GM13976 (cell line): ENCODE results near the gene PTPMT1.

ENCODE experiments used
- DNase-seq: peaks from one replicate; pipeline ENCODE4 v3.0.0; 2012; ENCODE audit warnings: low spot score
- in situ Hi-C: fragments of 300-500 bp; cut with MboI; formaldehyde crosslinking; loops from one replicate; pipeline ENCODE4 v1.12.0; 2022; ENCODE audit warnings: low sequenced_read_pairs, mixed read lengths, inconsistent platforms; ENCODE audit not compliant: unreplicated experiment
- TF ChIP-seq, protein P1 (sequence below): IDR thresholded peaks from 2 replicates; pipeline ENCODE4 v1.5.1; 2012; ENCODE audit warnings: borderline replicate concordance, mild to moderate bottlenecking; ENCODE audit not compliant: insufficient read depth; ENCODE audit errors: extremely low read depth, missing control alignments, control extremely low read depth

PTPMT1 gene

DNA sequence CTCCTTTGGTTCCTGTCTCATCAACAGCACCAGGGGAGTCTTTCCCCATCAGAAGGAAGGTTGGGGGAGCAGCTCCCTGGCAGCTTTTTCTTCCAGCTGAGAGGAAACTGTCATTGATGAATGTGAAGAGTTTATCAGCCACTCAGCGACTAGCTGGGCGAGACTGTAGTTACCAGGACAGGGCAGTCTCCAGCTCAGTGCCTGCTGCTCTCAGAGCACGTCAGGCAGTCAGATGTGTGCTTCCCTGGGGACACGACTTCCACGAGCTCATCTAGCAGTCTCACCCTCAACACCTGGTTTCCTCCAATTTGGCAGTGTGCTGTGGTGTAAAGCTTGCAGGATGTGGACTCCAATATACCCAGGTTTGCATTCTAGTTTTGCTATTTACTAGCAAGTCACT, 41.3 kb downstream of the PTPMT1 start:
- DNase-seq: no peak
- TF ChIP-seq, protein P1, sequence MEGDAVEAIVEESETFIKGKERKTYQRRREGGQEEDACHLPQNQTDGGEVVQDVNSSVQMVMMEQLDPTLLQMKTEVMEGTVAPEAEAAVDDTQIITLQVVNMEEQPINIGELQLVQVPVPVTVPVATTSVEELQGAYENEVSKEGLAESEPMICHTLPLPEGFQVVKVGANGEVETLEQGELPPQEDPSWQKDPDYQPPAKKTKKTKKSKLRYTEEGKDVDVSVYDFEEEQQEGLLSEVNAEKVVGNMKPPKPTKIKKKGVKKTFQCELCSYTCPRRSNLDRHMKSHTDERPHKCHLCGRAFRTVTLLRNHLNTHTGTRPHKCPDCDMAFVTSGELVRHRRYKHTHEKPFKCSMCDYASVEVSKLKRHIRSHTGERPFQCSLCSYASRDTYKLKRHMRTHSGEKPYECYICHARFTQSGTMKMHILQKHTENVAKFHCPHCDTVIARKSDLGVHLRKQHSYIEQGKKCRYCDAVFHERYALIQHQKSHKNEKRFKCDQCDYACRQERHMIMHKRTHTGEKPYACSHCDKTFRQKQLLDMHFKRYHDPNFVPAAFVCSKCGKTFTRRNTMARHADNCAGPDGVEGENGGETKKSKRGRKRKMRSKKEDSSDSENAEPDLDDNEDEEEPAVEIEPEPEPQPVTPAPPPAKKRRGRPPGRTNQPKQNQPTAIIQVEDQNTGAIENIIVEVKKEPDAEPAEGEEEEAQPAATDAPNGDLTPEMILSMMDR: no peak
- in situ Hi-C loops: no loop called here

DNA sequence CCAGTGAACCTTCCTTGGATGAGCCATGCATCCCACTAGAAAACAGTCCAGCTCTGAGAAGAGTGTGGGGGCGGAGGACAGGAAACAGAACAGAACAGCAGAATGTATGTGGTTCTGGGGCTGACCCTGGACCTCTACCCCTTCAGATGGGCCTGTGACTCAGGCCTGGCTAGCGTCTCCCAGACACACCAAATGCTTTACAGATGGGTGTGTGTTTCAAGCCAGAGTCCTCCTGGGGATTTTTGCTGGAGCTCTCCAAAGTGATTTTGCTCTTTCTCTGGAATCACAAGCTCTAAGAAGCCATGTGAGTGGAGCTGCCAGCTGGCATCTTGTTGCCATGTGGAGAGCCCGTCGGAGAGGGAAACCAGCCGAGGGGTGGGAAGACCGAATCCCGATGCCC, 42.0 kb downstream of the PTPMT1 start:
- in situ Hi-C loops: no loop called here
- no peak for DNase-seq
- TF ChIP-seq, protein P1: no peak

DNA sequence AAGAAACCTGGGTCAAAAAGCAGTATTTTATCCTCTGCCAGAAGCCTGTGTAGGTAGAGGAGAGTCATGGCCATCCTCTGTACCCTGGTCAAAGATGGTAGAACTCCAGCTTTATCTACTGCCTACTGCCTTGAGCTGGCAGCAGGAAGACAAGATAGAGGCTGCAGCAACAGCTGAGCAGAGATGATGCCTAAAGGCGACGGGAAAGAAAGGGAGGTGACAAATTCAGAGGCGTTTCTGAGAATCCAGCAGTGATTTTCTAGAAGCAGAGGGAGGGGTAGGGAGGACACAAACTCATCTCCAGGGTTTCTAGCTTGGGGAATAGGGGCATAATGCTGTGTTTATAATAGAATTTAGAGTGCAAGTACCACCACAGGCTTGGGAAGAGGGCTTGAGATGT, 44.3 kb downstream of the PTPMT1 start:
- TF ChIP-seq, protein P1: no peak
- no peak for DNase-seq
- in situ Hi-C loops: no loop called here

DNA sequence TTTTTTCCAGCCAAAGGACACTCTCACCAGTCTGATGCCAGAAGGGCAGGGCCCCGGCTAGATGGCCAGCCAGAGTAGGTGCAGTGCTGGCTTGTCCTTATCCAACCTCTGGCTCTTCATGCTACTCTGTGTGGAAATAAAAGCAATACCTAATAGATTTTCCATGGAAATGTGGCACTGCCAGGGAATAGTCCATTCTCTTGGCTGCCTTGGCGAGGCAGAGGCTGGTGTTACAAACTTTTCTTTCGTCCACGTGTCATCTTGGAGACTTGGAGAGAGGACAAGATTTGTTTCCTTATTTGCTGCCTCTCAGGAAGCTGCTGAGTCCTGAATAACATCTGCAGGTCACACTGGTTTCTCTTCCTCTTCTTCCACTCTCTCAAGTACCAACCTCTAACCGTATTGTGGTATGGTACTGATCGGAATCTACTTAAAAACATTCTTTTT, 46.0 kb downstream of the PTPMT1 start:
- in situ Hi-C loops: no loop called here
- no peak for DNase-seq
- TF ChIP-seq, protein P1: no peak

DNA sequence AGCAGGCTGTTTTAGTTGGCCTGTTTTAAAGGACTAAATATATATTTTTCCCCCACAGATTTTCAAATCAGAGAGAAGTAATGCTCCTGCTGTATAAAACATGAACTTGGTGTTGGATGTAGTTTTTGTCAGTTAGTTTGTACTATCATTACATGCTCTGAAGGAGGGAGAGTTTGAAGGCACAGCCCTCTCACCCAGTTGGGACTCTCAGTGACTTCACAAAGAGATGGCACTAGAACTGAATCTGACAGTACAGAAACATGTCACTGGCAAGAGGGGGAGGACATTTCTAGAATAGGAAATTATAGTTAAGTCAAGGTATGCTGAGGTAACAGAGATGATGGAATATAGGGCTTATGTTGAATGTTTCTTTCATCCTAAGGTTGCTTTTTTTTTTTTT, 49.9 kb downstream of the PTPMT1 start:
- in situ Hi-C loops: no loop called here
- TF ChIP-seq, protein P1: no peak
- DNase-seq: no peak

DNA sequence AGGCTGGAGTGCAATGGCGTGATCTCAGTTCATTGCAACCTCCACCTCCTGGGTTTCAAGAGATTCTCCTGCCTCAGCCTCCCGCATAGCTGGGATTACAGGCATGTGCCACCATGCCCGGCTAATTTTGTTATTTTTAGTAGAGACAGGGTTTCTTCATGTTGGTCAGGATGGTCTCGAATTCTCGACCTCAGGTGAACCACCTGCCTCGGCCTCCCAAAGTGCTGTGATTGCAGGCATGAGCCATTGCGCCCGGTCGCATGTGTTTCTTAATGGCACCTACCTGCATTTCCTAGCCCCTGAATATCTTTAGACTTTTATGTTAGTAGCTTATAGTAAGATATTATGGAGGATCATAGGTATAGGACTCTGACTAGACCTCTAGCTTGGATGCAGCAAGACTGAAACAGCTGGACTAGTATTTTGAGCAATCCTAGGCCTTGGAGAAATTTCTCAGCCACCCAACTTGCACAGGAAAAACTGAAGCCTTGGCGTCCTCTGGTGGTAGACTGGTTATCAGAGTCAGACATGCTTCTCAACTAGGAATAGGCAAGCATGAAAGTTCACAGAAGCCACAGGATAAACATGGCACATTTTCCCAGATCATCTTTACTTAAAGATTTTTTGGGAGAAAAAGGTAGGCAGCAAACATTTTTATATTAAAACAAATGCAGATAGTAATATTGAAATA, 51.5 kb downstream of the PTPMT1 start:
- in situ Hi-C loops: no loop called here
- TF ChIP-seq, protein P1: peak; percentile 74
- peak; percentile 55 for DNase-seq

DNA sequence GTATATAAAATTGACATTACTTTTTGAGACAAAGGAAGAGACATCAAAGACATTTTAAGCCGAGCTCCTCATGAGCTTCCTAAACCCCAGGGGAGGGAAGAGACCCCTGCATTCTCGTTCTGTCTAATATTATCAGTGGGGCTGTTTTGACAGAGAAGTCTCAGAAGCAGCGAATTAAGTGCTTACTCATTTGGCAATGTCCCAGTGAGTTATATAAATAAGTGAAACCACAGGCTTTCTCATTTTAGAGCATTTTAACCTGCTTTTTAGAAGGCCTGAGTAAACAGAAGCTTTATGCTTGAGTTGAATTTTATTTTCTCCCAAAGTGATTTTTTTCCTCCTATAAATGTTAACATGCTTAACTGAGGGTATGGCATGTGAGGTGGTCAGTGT, 52.0 kb downstream of the PTPMT1 start:
- in situ Hi-C loops: no loop called here
- no peak for DNase-seq
- TF ChIP-seq, protein P1: no peak
